ENCODE measurements around the gene SKIDA1.

Gene SKIDA1

GRCh38 chr10:21499701-21500577 lies 25.5 kb downstream of the SKIDA1 start:
- DNase-seq, result no peak

- no peak for DNase-seq
Observed at GRCh38 chr10:21498986-21499385, 26.5 kb downstream of the SKIDA1 start.

- DNase-seq, result no peak
Observed at GRCh38 chr10:21498377-21498776, 27.1 kb downstream of the SKIDA1 start.

GRCh38 chr10:21497177-21497807 lies 28.2 kb downstream of the SKIDA1 start:
- DNase-seq, result peak; percentile 54

- DNase-seq, result peak; percentile 74
Observed at GRCh38 chr10:21496343-21497176, 28.9 kb downstream of the SKIDA1 start.

GRCh38 chr10:21495752-21496342 lies 29.6 kb downstream of the SKIDA1 start:
- peak; percentile 94 for DNase-seq

- DNase-seq, result no peak
Observed at GRCh38 chr10:21495002-21495751, 30.3 kb downstream of the SKIDA1 start.

- peak; percentile 64 for DNase-seq
Observed at GRCh38 chr10:21494191-21495001, 31.1 kb downstream of the SKIDA1 start.

- no peak for DNase-seq
Observed at GRCh38 chr10:21493784-21494183, 31.7 kb downstream of the SKIDA1 start.

- no peak for DNase-seq
Observed at GRCh38 chr10:21492421-21492820, 33.1 kb downstream of the SKIDA1 start.

GRCh38 chr10:21490711-21491105 lies 34.8 kb downstream of the SKIDA1 start:
- no peak for DNase-seq

- no peak for DNase-seq
Observed at GRCh38 chr10:21490028-21490710, 35.3 kb downstream of the SKIDA1 start.

GRCh38 chr10:21488957-21489446 lies 36.5 kb downstream of the SKIDA1 start:
- DNase-seq, result no peak

GRCh38 chr10:21488246-21488956 lies 37.1 kb downstream of the SKIDA1 start:
- no peak for DNase-seq

- no peak for DNase-seq
Observed at GRCh38 chr10:21487416-21488180, 37.9 kb downstream of the SKIDA1 start.

GRCh38 chr10:21482821-21483220 lies 42.7 kb downstream of the SKIDA1 start:
- DNase-seq, result no peak

- no peak for DNase-seq
Observed at GRCh38 chr10:21481407-21481806, 44.1 kb downstream of the SKIDA1 start.

GRCh38 chr10:21479570-21480315 lies 45.7 kb downstream of the SKIDA1 start:
- no peak for DNase-seq
